ENCODE data around the gene WNT9B. TPM values are rescaled to one million over a fixed set of nuclear protein-coding genes. Genes with fewer than 3 reads are reported as not detected.

The WNT9B gene
- total and polyA plus RNA-seq, 9 of the 15 experiments (the other 6 are each of a cell fraction or from before 2014, with no cell fraction given) = not detected

- no peaks in the 10 kb centered on the region for H3K79me2 ChIP-seq (ENCODE audit: control insufficient read depth, insufficient read depth, low read length)
- peaks cover 0 to 9% of the 10 kb centered on the region in 2 experiments; a peak in 4 of 5 replicates for H3K4me1 ChIP-seq (replicated peaks in 1 of 2; ENCODE audit: control insufficient read depth in 2 of 2, insufficient read depth in 2 of 2, low read length in 2 of 2)
- no peaks in the 10 kb centered on the region for H3K36me3 ChIP-seq (ENCODE audit: control insufficient read depth, insufficient read depth, low read length)
- CTCF ChIA-PET (ENCODE audit: low intra/inter-chr PET ratio) = interaction anchor here (1.5 to 1.7 kb wide), 2 partner anchors 98 to 159 kb away, joined by 4 to 7 read pairs; no protein-coding TSS in a partner anchor
- no peaks in the 10 kb centered on the region for H4K20me1 ChIP-seq (replicated peaks; ENCODE audit: control insufficient read depth, insufficient read depth, low read length)
- intact Hi-C loops (cut with micrococcal nuclease) = loop anchor here (1.0 to 5.0 kb wide), 2 partner anchors 99 to 166 kb away; no protein-coding TSS in a partner anchor
- FAIRE-seq (no peak), ATAC-seq (peak; percentile 97), DNase-seq (ENCODE audit: extremely low read depth in 1 of 4, low spot score in 3 of 4) (peak; percentile 52 to 82 (median 81))
- H3K4me2 ChIP-seq (ENCODE audit: insufficient read depth, low read length) = peak overlapping the region; percentile 52
- H3K9me3 ChIP-seq (replicated peaks; ENCODE audit: control insufficient read depth, insufficient read depth, low read depth, low read length) = peaks cover 3% of the 10 kb centered on the region
- in situ Hi-C loops (cut with MboI) = loop anchor here (25.0 kb wide), 2 partner anchors 204 to 854 kb away; partner anchors contain the start of gene STH
- no TSS peak for BruUV-seq (replicated peaks)
- peaks cover 0 to 7% of the 10 kb centered on the region in 2 experiments; a peak in 3 of 5 replicates for H3K27me3 ChIP-seq (ENCODE audit: control insufficient read depth in 2 of 2, insufficient read depth in 2 of 2, low read length in 2 of 2)
- peak overlapping the region in 1 of 2 experiments; percentile 84; a peak in 2 of 4 replicates for H3K9ac ChIP-seq (ENCODE audit: insufficient read depth in 1 of 2, low read depth in 2 of 2, low read length in 2 of 2)
- peak overlapping the region; percentile 37 for H2AFZ ChIP-seq (ENCODE audit: low read depth, low read length)
- peak overlapping the region; percentile 9; the same call in 1 of the 2 replicates for H3K4me3 ChIP-seq
- H3K27ac ChIP-seq (ENCODE audit: extremely low read depth, low read depth, low read length) = no peak overlapping the region
- POLR2A ChIA-PET = interaction anchor here (1.0 kb wide), 1 partner anchor 246 kb away, joined by 3 read pairs; no protein-coding TSS in a partner anchor
- no peaks in the 10 kb centered on the region for H3K9me1 ChIP-seq (ENCODE audit: control insufficient read depth, insufficient read depth, low read length)
- WGBS (ENCODE audit: insufficient coverage, low coverage, missing lambda C conversion rate) = 16% methylated on average over 25 of the region's 43 CpGs
- TF ChIP-seq E2F6 (IDR thresholded peaks at IDR 0.05; ENCODE audit: borderline replicate concordance in 1 of 2, extremely low read depth in 1 of 2, insufficient read depth in 1 of 2, insufficient read length in 1 of 2, low read depth in 1 of 2, low read length in 1 of 2, poor library complexity in 1 of 2, severe bottlenecking in 1 of 2) = peak in 1 of 2 experiments; percentile 26
- no peak for TF ChIP-seq AFF1 (IDR thresholded peaks at IDR 0.05; ENCODE audit: low read depth in 1 of 2, partially characterized antibody in 2 of 2)
- TF ChIP-seq HINFP (tag; conservative IDR thresholded peaks at IDR 0.05; ENCODE audit: low read depth) = peak; percentile 73; the same call in 1 of the 2 replicates
- TF ChIP-seq BCOR (IDR thresholded peaks at IDR 0.05) = peak; percentile 56; the same call in 1 of the 2 replicates
- peak; percentile 71 for TF ChIP-seq CTCFL (IDR thresholded peaks at IDR 0.05; ENCODE audit: borderline replicate concordance, insufficient read depth, low read depth, low read length, poor library complexity, severe bottlenecking)
These were observed 9.6 kb upstream of the WNT9B start for GRCh38 chr17:46841561-46842379.

All from K562 (cell line).